ENCODE results near the gene TSPAN11. TPM values are rescaled to one million over a fixed set of nuclear protein-coding genes. Genes with fewer than 3 reads are reported as not detected.
A peak's percentile ranks its signal among the peaks of the same experiment; 100 is the strongest.

Gene TSPAN11
- total and polyA plus RNA-seq, 2 of the 4 experiments (the other 2 are of a cell fraction): 0.18 to 0.26 TPM

DNA sequence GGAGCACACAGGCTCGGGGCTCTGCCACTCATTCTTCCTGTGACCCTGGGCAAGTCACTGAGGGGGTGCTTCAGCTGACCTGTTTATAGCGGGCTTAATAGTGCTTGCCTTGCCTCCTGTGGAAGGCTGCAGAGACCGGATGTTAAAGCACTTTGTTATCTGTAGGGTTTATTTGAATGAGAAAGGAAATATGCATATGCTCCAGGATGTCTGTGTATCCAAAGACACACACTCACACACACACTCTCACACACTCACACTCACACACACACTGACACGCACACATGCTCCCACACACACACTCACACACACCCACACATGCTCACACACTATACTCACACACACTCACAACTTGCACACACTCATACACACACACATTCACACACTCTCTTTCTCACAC lies 91.0 kb downstream of the TSPAN11 start:
- Histone ChIP-seq H2AFZ (replicated peaks; ENCODE audit: low read length, poor library complexity) (no peak overlapping the region), H3K18ac (ENCODE audit: low read depth, low read length) (no peak overlapping the region), H4K5ac (ENCODE audit: low read depth, low read length) (no peak overlapping the region)

More for the DNA sequence above, 91.0 kb downstream of the TSPAN11 start:
- Histone ChIP-seq H3K9me1 (ENCODE audit: insufficient read depth, low read length) (no peaks in the 10 kb centered on the region; the same call in 1 of the 2 replicates), H2AK9ac (replicated peaks; ENCODE audit: low read depth, low read length, poor library complexity) (no peak overlapping the region), H3K27me3 (ENCODE audit: control insufficient read depth, insufficient read depth, low read length) (peaks cover 4% of the 10 kb centered on the region), H3K56ac (ENCODE audit: extremely low read depth, insufficient read depth, low read length) (no peak overlapping the region), H3K4me2 (ENCODE audit: low read depth, low read length) (no peak overlapping the region), H2AK5ac (ENCODE audit: low read depth, low read length) (no peak overlapping the region), H3K79me1 (ENCODE audit: low read depth in 1 of 2, low read length in 2 of 2) (no peaks in the 10 kb centered on the region), H2BK5ac (ENCODE audit: low read depth, low read length, poor library complexity, severe bottlenecking) (peak overlapping the region; percentile 5), H3K23ac (ENCODE audit: low read depth, low read length) (no peak overlapping the region), H4K20me1 (ENCODE audit: insufficient read depth, low read length) (no peaks in the 10 kb centered on the region), H3K14ac (replicated peaks; ENCODE audit: low read depth, low read length) (no peak overlapping the region), H3K9me3 (ENCODE audit: control insufficient read depth, insufficient read depth, low read length) (no peaks in the 10 kb centered on the region), H3K9ac (ENCODE audit: low read depth, low read length) (no peak overlapping the region), H3K27ac (ENCODE audit: insufficient read depth, low read length) (no peak overlapping the region), H2BK120ac (ENCODE audit: low read depth, low read length) (no peak overlapping the region), H4K91ac (ENCODE audit: insufficient read depth, low read depth, low read length) (no peak overlapping the region), H3K4ac (ENCODE audit: low read depth, low read length) (no peak overlapping the region), H3K4me1 (ENCODE audit: control insufficient read depth, insufficient read depth, low read length) (no peaks in the 10 kb centered on the region), H2BK15ac (ENCODE audit: low read depth, low read length) (no peak overlapping the region), H4K8ac (ENCODE audit: low read depth in 2 of 2, low read length in 2 of 2) (no peak overlapping the region), H2BK20ac (ENCODE audit: low read depth, low read length) (no peak overlapping the region), H3K4me3 (ENCODE audit: insufficient read depth, low read depth, low read length) (no peak overlapping the region), H3K36me3 (ENCODE audit: control insufficient read depth, insufficient read depth, low read length) (no peaks in the 10 kb centered on the region)
- in situ Hi-C loops (cut with MboI; ENCODE audit: low sequenced_read_pairs) (no loop called here), intact Hi-C loops (cut with micrococcal nuclease) (no loop called here), dilution Hi-C loops (cut with HindIII; ENCODE audit: low sequenced_read_pairs, unreplicated experiment) (no loop called here)
- CTCF ChIA-PET: no interaction called here
- BruUV-seq (replicated peaks): no TSS peak
- TF ChIP-seq MAFK (IDR thresholded peaks at IDR 0.05; ENCODE audit: low read depth, low read length) (no peak), RCOR1 (IDR thresholded peaks at IDR 0.05; ENCODE audit: insufficient replicate concordance, low read length) (no peak), SMC3 (IDR thresholded peaks at IDR 0.05; ENCODE audit: low read depth, low read length) (no peak), POLR2A (IDR thresholded peaks at IDR 0.05; ENCODE audit: low read depth, low read length) (no peak), NFE2L2 (IDR thresholded peaks at IDR 0.05; ENCODE audit: low read depth, low read length) (no peak), RAD21 (IDR thresholded peaks at IDR 0.05; ENCODE audit: low read length) (no peak), MAZ (IDR thresholded peaks at IDR 0.05; ENCODE audit: borderline replicate concordance, low read depth, low read length) (no peak), MXI1 (IDR thresholded peaks at IDR 0.05; ENCODE audit: borderline replicate concordance, low read depth, low read length) (no peak), CHD1 (IDR thresholded peaks at IDR 0.05; ENCODE audit: low read depth, low read length) (no peak), RFX5 (IDR thresholded peaks at IDR 0.05; ENCODE audit: low read depth, low read length) (no peak), BHLHE40 (IDR thresholded peaks at IDR 0.05; ENCODE audit: low read depth, low read length) (no peak), CEBPB (IDR thresholded peaks at IDR 0.05; ENCODE audit: low read depth, low read length) (no peak), FOS (IDR thresholded peaks at IDR 0.05; ENCODE audit: low read depth, low read length) (no peak)
- TF ChIP-seq, protein P1, sequence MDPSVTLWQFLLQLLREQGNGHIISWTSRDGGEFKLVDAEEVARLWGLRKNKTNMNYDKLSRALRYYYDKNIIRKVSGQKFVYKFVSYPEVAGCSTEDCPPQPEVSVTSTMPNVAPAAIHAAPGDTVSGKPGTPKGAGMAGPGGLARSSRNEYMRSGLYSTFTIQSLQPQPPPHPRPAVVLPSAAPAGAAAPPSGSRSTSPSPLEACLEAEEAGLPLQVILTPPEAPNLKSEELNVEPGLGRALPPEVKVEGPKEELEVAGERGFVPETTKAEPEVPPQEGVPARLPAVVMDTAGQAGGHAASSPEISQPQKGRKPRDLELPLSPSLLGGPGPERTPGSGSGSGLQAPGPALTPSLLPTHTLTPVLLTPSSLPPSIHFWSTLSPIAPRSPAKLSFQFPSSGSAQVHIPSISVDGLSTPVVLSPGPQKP (IDR thresholded peaks at IDR 0.05; ENCODE audit: borderline replicate concordance, low read depth, low read length): no peak
- TF ChIP-seq, protein P2, sequence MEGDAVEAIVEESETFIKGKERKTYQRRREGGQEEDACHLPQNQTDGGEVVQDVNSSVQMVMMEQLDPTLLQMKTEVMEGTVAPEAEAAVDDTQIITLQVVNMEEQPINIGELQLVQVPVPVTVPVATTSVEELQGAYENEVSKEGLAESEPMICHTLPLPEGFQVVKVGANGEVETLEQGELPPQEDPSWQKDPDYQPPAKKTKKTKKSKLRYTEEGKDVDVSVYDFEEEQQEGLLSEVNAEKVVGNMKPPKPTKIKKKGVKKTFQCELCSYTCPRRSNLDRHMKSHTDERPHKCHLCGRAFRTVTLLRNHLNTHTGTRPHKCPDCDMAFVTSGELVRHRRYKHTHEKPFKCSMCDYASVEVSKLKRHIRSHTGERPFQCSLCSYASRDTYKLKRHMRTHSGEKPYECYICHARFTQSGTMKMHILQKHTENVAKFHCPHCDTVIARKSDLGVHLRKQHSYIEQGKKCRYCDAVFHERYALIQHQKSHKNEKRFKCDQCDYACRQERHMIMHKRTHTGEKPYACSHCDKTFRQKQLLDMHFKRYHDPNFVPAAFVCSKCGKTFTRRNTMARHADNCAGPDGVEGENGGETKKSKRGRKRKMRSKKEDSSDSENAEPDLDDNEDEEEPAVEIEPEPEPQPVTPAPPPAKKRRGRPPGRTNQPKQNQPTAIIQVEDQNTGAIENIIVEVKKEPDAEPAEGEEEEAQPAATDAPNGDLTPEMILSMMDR (conservative IDR thresholded peaks at IDR 0.05; ENCODE audit: low read depth, low read length): no peak
- TF ChIP-seq, protein P3, sequence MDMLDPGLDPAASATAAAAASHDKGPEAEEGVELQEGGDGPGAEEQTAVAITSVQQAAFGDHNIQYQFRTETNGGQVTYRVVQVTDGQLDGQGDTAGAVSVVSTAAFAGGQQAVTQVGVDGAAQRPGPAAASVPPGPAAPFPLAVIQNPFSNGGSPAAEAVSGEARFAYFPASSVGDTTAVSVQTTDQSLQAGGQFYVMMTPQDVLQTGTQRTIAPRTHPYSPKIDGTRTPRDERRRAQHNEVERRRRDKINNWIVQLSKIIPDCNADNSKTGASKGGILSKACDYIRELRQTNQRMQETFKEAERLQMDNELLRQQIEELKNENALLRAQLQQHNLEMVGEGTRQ (IDR thresholded peaks at IDR 0.05; ENCODE audit: low read depth, low read length): no peak
- POLR2A ChIA-PET (ENCODE audit: unreplicated experiment): no interaction called here
- ATAC-seq (ENCODE audit: low read depth) (no peak), DNase-seq (no peak)
- WGBS, 2 experiments (ENCODE audit: extremely low coverage in 2 of 2, insufficient read length in 1 of 2): 71% methylated on average over 1 of the region's 4 CpGs; no CpG with 5 or more reads in 1 of the 2 experiments

Measured in IMR-90 (cell line).